IMR-90 (cell line): ENCODE results near the gene HYAL1. TPM values are rescaled to one million over a fixed set of nuclear protein-coding genes. Genes with fewer than 3 reads are reported as not detected.

Experiments
- ATAC-seq: fragments of 200-7000 bp; cut with Tn5 transposase; 2 replicates; pipeline ENCODE4 v1.9.1; 2020; ENCODE audit warnings: low read depth, mild to moderate bottlenecking, moderate library complexity
- BruUV-seq: library from RNA; stranded (reverse); fragments of 400-500 nt; replicated peaks from 2 replicates; lab custom pipeline; 2021; lab: Mats Ljungman, UMichigan
- CTCF ChIA-PET: fragments of 300-600 bp; formaldehyde crosslinking; extraction: SDS; loops from one replicate; lab custom pipeline; 2021; ENCODE audit warnings: antibody characterized with exemption; lab: Yijun Ruan, JAX
- POLR2A ChIA-PET: fragments of 300-600 bp; sonication (Branson Sonifier 250); formaldehyde crosslinking; loops from one replicate; lab custom pipeline; 2022; ENCODE audit warnings: antibody characterized with exemption; ENCODE audit not compliant: unreplicated experiment; lab: Charles Lee
- DNase-seq: peaks from one replicate; pipeline ENCODE4 v3.0.0; 2013
- H2AFZ ChIP-seq: replicated peaks from 2 replicates; pipeline ENCODE3; 2013; ENCODE audit warnings: low read length, mild to moderate bottlenecking; ENCODE audit not compliant: poor library complexity
- H2AK5ac ChIP-seq: 2 replicates; pipeline ENCODE4 v1.6.1; 2013; ENCODE audit warnings: low read depth, low read length, inconsistent platforms
- H2AK9ac ChIP-seq: replicated peaks from 2 replicates; pipeline ENCODE3; 2013; ENCODE audit warnings: mild to moderate bottlenecking, low read depth, low read length, moderate library complexity; ENCODE audit not compliant: poor library complexity
- H2BK120ac ChIP-seq: 2 replicates; pipeline ENCODE4 v1.6.1; 2013; ENCODE audit warnings: low read depth, low read length, inconsistent platforms
- H2BK15ac ChIP-seq: 3 replicates; pipeline ENCODE4 v1.6.1; 2013; ENCODE audit warnings: low read depth, low read length, inconsistent platforms
- H2BK20ac ChIP-seq: 2 replicates; pipeline ENCODE4 v1.6.1; 2013; ENCODE audit warnings: low read depth, mild to moderate bottlenecking, inconsistent platforms, low read length, moderate library complexity
- H2BK5ac ChIP-seq: 2 replicates; pipeline ENCODE4 v1.6.1; 2013; ENCODE audit warnings: mild to moderate bottlenecking, low read depth, low read length, inconsistent platforms; ENCODE audit not compliant: poor library complexity, severe bottlenecking
- H3K14ac ChIP-seq: replicated peaks from 2 replicates; pipeline ENCODE4 v1.6.1; 2013; ENCODE audit warnings: low read depth, low read length, inconsistent platforms
- H3K18ac ChIP-seq: 2 replicates; pipeline ENCODE4 v1.6.1; 2013; ENCODE audit warnings: low read depth, low read length, control low read depth
- H3K23ac ChIP-seq: 2 replicates; pipeline ENCODE4 v1.6.1; 2013; ENCODE audit warnings: low read depth, low read length, inconsistent platforms
- H3K27ac ChIP-seq: 2 replicates; pipeline ENCODE4 v1.5.1; 2013; ENCODE audit warnings: mild to moderate bottlenecking, control low read depth, low read length; ENCODE audit not compliant: insufficient read depth
- H3K27me3 ChIP-seq: 2 replicates; pipeline ENCODE4 v1.6.1; 2013; ENCODE audit warnings: low read length; ENCODE audit not compliant: control insufficient read depth, insufficient read depth
- H3K36me3 ChIP-seq: 2 replicates; pipeline ENCODE4 v1.6.1; 2013; ENCODE audit warnings: low read length, mixed read lengths; ENCODE audit not compliant: control insufficient read depth, insufficient read depth
- H3K4ac ChIP-seq: 2 replicates; pipeline ENCODE4 v1.6.1; 2013; ENCODE audit warnings: low read depth, low read length, inconsistent platforms
- H3K4me1 ChIP-seq: 2 replicates; pipeline ENCODE4 v1.6.1; 2013; ENCODE audit warnings: low read length, mixed read lengths; ENCODE audit not compliant: control insufficient read depth, insufficient read depth
- H3K4me2 ChIP-seq: 2 replicates; pipeline ENCODE4 v1.6.1; 2013; ENCODE audit warnings: low read depth, mild to moderate bottlenecking, control low read depth, low read length, moderate library complexity
- H3K4me3 ChIP-seq: 2 replicates; pipeline ENCODE4 v1.5.1; 2013; ENCODE audit warnings: low read depth, mild to moderate bottlenecking, control low read depth, low read length, moderate library complexity; ENCODE audit not compliant: insufficient read depth
- H3K56ac ChIP-seq: 2 replicates; pipeline ENCODE4 v1.6.1; 2013; ENCODE audit warnings: low read length, inconsistent platforms; ENCODE audit not compliant: insufficient read depth; ENCODE audit errors: extremely low read depth
- H3K79me1 ChIP-seq, 2 experiments: 2 replicates each; pipeline ENCODE4 v1.6.1; 2013; ENCODE audit warnings: low read length in 2 of 2, inconsistent platforms in 1 of 2, low read depth in 1 of 2
- H3K9ac ChIP-seq: 2 replicates; pipeline ENCODE4 v1.6.1; 2013; ENCODE audit warnings: low read depth, low read length, control low read depth
- H3K9me1 ChIP-seq: 2 replicates; pipeline ENCODE4 v1.6.1; 2013; ENCODE audit warnings: low read length, inconsistent platforms; ENCODE audit not compliant: insufficient read depth
- H3K9me3 ChIP-seq: 2 replicates; pipeline ENCODE4 v1.6.1; 2013; ENCODE audit warnings: low read length; ENCODE audit not compliant: control insufficient read depth, insufficient read depth
- H4K20me1 ChIP-seq: 2 replicates; pipeline ENCODE4 v1.6.1; 2013; ENCODE audit warnings: low read length, inconsistent platforms; ENCODE audit not compliant: insufficient read depth
- H4K5ac ChIP-seq: 2 replicates; pipeline ENCODE4 v1.6.1; 2013; ENCODE audit warnings: mild to moderate bottlenecking, low read depth, low read length, control low read depth
- H4K8ac ChIP-seq, 2 experiments: 2 replicates each; pipeline ENCODE4 v1.6.1; 2013; ENCODE audit warnings: low read depth in 2 of 2, low read length in 2 of 2, control low read depth in 1 of 2, inconsistent platforms in 1 of 2
- H4K91ac ChIP-seq: 2 replicates; pipeline ENCODE4 v1.6.1; 2013; ENCODE audit warnings: low read depth, low read length, inconsistent platforms; ENCODE audit not compliant: insufficient read depth
- BHLHE40 ChIP-seq: fragments of 150-350 bp; IDR thresholded peaks from 2 replicates; pipeline ENCODE4 v1.6.1; 2016; ENCODE audit warnings: mild to moderate bottlenecking, low read depth, low read length
- CEBPB ChIP-seq: IDR thresholded peaks from 2 replicates; pipeline ENCODE4 v1.6.1; 2012; ENCODE audit warnings: low read depth, low read length, improper control_type of control experiment
- CTCF ChIP-seq: conservative IDR thresholded peaks from 2 replicates; pipeline ENCODE4 v1.5.1; 2012; ENCODE audit warnings: mild to moderate bottlenecking, low read depth, low read length, improper control_type of control experiment
- ELK1 ChIP-seq: fragments of 150-350 bp; IDR thresholded peaks from 2 replicates; pipeline ENCODE4 v1.6.1; 2016; ENCODE audit warnings: low read depth, mild to moderate bottlenecking, low read length, moderate library complexity, borderline replicate concordance
- FOS ChIP-seq: fragments of 150-350 bp; IDR thresholded peaks from 2 replicates; pipeline ENCODE4 v1.6.1; 2016; ENCODE audit warnings: low read depth, low read length
- MAFK ChIP-seq: IDR thresholded peaks from 2 replicates; pipeline ENCODE4 v1.6.1; 2012; ENCODE audit warnings: low read depth, low read length, improper control_type of control experiment
- MAZ ChIP-seq: IDR thresholded peaks from 2 replicates; pipeline ENCODE4 v1.6.1; 2012; ENCODE audit warnings: low read depth, mild to moderate bottlenecking, low read length, improper control_type of control experiment, moderate library complexity, borderline replicate concordance
- MXI1 ChIP-seq: IDR thresholded peaks from 2 replicates; pipeline ENCODE4 v1.6.1; 2012; ENCODE audit warnings: low read depth, mild to moderate bottlenecking, low read length, moderate library complexity, borderline replicate concordance
- NFE2L2 ChIP-seq: fragments of 150-350 bp; IDR thresholded peaks from 2 replicates; pipeline ENCODE4 v1.6.1; 2016; ENCODE audit warnings: low read depth, mild to moderate bottlenecking, low read length
- POLR2A ChIP-seq: IDR thresholded peaks from 2 replicates; pipeline ENCODE4 v1.6.1; 2012; ENCODE audit warnings: mild to moderate bottlenecking, low read depth, low read length
- RAD21 ChIP-seq: IDR thresholded peaks from 2 replicates; pipeline ENCODE4 v1.6.1; 2012; ENCODE audit warnings: low read length, improper control_type of control experiment
- RCOR1 ChIP-seq: IDR thresholded peaks from 2 replicates; pipeline ENCODE4 v1.6.1; 2012; ENCODE audit warnings: mild to moderate bottlenecking, low read length, improper control_type of control experiment; ENCODE audit not compliant: insufficient replicate concordance
- RFX5 ChIP-seq: IDR thresholded peaks from 2 replicates; pipeline ENCODE4 v1.8.0; 2012; ENCODE audit warnings: low read depth, mild to moderate bottlenecking, low read length, moderate library complexity
- SMC3 ChIP-seq: fragments of 150-350 bp; IDR thresholded peaks from 2 replicates; pipeline ENCODE4 v1.6.1; 2016; ENCODE audit warnings: low read depth, mild to moderate bottlenecking, antibody characterized with exemption, low read length, moderate library complexity
- WGBS, 2 experiments: methylation state at CpG; one replicate each; pipeline versions ENCODE4 v1.1.5 to v1.1.7; 2013; ENCODE audit warnings: missing lambda C conversion rate in 2 of 2; ENCODE audit not compliant: insufficient read length in 1 of 2; ENCODE audit errors: extremely low coverage in 2 of 2; 5-methylcytosine and 5-hydroxymethylcytosine counted together
- dilution Hi-C: fragments of 300-500 bp; cut with HindIII; formaldehyde crosslinking; loops from one replicate; pipeline ENCODE4 v1.14.3; 2018; ENCODE audit warnings: low sequenced_read_pairs; ENCODE audit not compliant: unreplicated experiment
- in situ Hi-C: fragments of 300-500 bp; cut with MboI; formaldehyde crosslinking; loops from 3 replicates; pipeline ENCODE4 v1.14.3; 2019; ENCODE audit warnings: low sequenced_read_pairs, inconsistent platforms, mixed read lengths
- intact Hi-C: fragments of 100-400 bp; cut with micrococcal nuclease; formaldehyde crosslinking; loops from 2 replicates; pipeline ENCODE4 v1.10.0; 2022
- polyA plus RNA-seq, 3 experiments: library from polyadenylated mRNA; depleted of rRNA; stranded (reverse); fragments of >200 nt; gene quantifications; 2 replicates each; pipeline ENCODE4 v1.2.3, GENCODE V29; 2012; ENCODE audit warnings: low replicate concordance in 1 of 3
- total RNA-seq: library from RNA; depleted of rRNA; stranded (reverse); fragments of >200 nt; gene quantifications from 2 replicates; pipeline ENCODE4 v1.2.3, GENCODE V29; 2012

The HYAL1 gene
- total and polyA plus RNA-seq, 2 of the 4 experiments (the other 2 are of a cell fraction), result 0.32 to 0.36 TPM

- Histone ChIP-seq H4K20me1 (peaks cover 39% of the 10 kb centered on the region), H3K9me1 (peaks cover 26% of the 10 kb centered on the region), H3K14ac (peak overlapping the region; percentile 96), H3K9ac (peak overlapping the region; percentile 91), H3K36me3 (peaks cover 3% of the 10 kb centered on the region), H2AK5ac (peak overlapping the region; percentile 96), H2AFZ (peak overlapping the region; percentile 94), H3K18ac (peak overlapping the region; percentile 6; the same call in 1 of the 2 replicates), H3K56ac (peak overlapping the region; percentile 94; the same call in 1 of the 2 replicates), H3K9me3 (no peaks in the 10 kb centered on the region), H2BK5ac (peak overlapping the region; percentile 81), H2BK15ac (no peak overlapping the region), H3K4me3 (peak overlapping the region; percentile 73), H3K27ac (peak overlapping the region; percentile 84), H3K23ac (peak overlapping the region; percentile 84; the same call in 1 of the 2 replicates), H3K79me1 (peaks cover 15 to 60% of the 10 kb centered on the region in 2 experiments; a peak in 3 of 4 replicates), H4K8ac (peak overlapping the region; percentile 96 to 99), H2BK120ac (peak overlapping the region; percentile 60; the same call in 1 of the 2 replicates), H4K5ac (peak overlapping the region; percentile 59), H3K4me1 (peaks cover 32% of the 10 kb centered on the region), H3K4ac (peak overlapping the region; percentile 91), H3K4me2 (peak overlapping the region; percentile 62), H2AK9ac (peak overlapping the region; percentile 99), H2BK20ac (no peak overlapping the region), H3K27me3 (no peaks in the 10 kb centered on the region), H4K91ac (peak overlapping the region; percentile 96)
- BruUV-seq, result no TSS peak
- 1% methylated on average over 61 of the region's 79 CpGs; no CpG with 5 or more reads in 1 of the 2 experiments for WGBS, 2 experiments
- in situ Hi-C loops (loop anchor here (25.0 kb wide), 3 partner anchors 1050 to 1825 kb away; partner anchors contain the start of genes ABHD14B, GPR62, MANF and PCBP4), intact Hi-C loops (no loop called here), dilution Hi-C loops (no loop called here)
- ChIA-PET POLR2A (interaction anchor here (0.7 to 1.4 kb wide), 4 partner anchors 9 to 45 kb away, joined by 3 to 6 read pairs (median 4); partner anchors contain the start of genes IFRD2 and TUSC2), CTCF (interaction anchor here (0.8 to 1.2 kb wide), 2 partner anchors 9 to 13 kb away, joined by 4 read pairs; partner anchors contain the start of gene TUSC2)
- ATAC-seq (peak; percentile 88), DNase-seq (peak; percentile 99)
- no peak for TF ChIP-seq NFE2L2
- TF ChIP-seq RAD21, result no peak
- peak; percentile 83; the same call in 1 of the 2 replicates for TF ChIP-seq MAZ
- peak; percentile 98 for TF ChIP-seq BHLHE40
- TF ChIP-seq RFX5, result no peak
- peak; percentile 92 for TF ChIP-seq MXI1
- TF ChIP-seq CTCF, result no peak
- peak; percentile 90 for TF ChIP-seq POLR2A
- TF ChIP-seq FOS, result peak; percentile 16; the same call in 1 of the 2 replicates
- TF ChIP-seq MAFK, result no peak
- TF ChIP-seq SMC3, result no peak
- TF ChIP-seq RCOR1, result no peak
- no peak for TF ChIP-seq ELK1
- peak; percentile 32 for TF ChIP-seq CEBPB
Measured at GRCh38 chr3:50337175-50337861, 33.9 kb upstream of the HYAL1 start.
